ENCODE measurements around the gene COPZ1. TPM values are rescaled to one million over a fixed set of nuclear protein-coding genes. Genes with fewer than 3 reads are reported as not detected.

The COPZ1 gene
- total and polyA plus RNA-seq, 9 of the 15 experiments (the other 6 are each of a cell fraction or from before 2014, with no cell fraction given): 137 to 487 (median 233) TPM

DNA sequence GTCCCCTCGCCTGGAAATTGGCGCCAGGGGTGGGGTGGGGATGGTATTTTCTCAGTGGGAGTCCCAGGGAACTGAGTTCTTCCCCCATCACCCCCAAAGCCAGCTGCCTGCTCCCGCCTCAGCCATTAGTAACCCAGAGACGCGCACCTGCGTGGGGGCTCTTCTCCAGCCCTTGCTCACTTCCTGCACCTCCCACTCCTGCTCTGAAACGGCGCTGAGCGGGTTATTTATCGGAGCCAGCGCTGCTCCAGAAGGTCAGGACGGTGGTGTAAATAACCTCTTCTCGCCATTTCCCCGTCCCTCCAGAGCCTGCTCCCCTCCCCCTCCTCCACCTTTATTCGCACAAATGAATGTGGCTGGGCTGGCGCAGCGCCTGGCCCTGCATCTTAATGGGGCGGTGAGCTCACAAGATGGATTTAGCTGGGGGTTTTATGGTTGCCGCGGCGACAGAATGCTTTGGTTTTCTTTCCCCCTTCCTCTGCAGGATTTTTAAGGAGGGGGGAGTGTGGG is 27.1 kb downstream of the COPZ1 start (continued):
- TF ChIP-seq, protein P1, sequence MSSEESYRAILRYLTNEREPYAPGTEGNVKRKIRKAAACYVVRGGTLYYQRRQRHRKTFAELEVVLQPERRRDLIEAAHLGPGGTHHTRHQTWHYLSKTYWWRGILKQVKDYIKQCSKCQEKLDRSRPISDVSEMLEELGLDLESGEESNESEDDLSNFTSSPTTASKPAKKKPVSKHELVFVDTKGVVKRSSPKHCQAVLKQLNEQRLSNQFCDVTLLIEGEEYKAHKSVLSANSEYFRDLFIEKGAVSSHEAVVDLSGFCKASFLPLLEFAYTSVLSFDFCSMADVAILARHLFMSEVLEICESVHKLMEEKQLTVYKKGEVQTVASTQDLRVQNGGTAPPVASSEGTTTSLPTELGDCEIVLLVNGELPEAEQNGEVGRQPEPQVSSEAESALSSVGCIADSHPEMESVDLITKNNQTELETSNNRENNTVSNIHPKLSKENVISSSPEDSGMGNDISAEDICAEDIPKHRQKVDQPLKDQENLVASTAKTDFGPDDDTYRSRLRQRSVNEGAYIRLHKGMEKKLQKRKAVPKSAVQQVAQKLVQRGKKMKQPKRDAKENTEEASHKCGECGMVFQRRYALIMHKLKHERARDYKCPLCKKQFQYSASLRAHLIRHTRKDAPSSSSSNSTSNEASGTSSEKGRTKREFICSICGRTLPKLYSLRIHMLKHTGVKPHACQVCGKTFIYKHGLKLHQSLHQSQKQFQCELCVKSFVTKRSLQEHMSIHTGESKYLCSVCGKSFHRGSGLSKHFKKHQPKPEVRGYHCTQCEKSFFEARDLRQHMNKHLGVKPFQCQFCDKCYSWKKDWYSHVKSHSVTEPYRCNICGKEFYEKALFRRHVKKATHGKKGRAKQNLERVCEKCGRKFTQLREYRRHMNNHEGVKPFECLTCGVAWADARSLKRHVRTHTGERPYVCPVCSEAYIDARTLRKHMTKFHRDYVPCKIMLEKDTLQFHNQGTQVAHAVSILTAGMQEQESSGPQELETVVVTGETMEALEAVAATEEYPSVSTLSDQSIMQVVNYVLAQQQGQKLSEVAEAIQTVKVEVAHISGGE (CRISPR knock-in tag; IDR thresholded peaks at IDR 0.05): no peak
- no peak for TF ChIP-seq ZNF696 (CRISPR knock-in tag; conservative IDR thresholded peaks at IDR 0.05)
- no peak for TF ChIP-seq SMAD3 (CRISPR knock-in tag; conservative IDR thresholded peaks at IDR 0.05)
- TF ChIP-seq, protein P2, sequence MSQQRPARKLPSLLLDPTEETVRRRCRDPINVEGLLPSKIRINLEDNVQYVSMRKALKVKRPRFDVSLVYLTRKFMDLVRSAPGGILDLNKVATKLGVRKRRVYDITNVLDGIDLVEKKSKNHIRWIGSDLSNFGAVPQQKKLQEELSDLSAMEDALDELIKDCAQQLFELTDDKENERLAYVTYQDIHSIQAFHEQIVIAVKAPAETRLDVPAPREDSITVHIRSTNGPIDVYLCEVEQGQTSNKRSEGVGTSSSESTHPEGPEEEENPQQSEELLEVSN (IDR thresholded peaks at IDR 0.05; ENCODE audit: borderline replicate concordance in 1 of 2, extremely low read depth in 1 of 2, insufficient read depth in 1 of 2, insufficient read length in 1 of 2, low read depth in 1 of 2, low read length in 1 of 2, poor library complexity in 1 of 2, severe bottlenecking in 1 of 2): peak in 1 of 2 experiments; percentile 13
- TF ChIP-seq, protein P3, sequence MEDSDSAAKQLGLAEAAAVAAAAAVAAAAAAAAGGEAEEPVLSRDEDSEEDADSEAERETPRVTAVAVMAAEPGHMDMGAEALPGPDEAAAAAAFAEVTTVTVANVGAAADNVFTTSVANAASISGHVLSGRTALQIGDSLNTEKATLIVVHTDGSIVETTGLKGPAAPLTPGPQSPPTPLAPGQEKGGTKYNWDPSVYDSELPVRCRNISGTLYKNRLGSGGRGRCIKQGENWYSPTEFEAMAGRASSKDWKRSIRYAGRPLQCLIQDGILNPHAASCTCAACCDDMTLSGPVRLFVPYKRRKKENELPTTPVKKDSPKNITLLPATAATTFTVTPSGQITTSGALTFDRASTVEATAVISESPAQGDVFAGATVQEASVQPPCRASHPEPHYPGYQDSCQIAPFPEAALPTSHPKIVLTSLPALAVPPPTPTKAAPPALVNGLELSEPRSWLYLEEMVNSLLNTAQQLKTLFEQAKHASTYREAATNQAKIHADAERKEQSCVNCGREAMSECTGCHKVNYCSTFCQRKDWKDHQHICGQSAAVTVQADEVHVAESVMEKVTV (CRISPR knock-in tag; IDR thresholded peaks at IDR 0.05): no peak
- TF ChIP-seq, protein P4, sequence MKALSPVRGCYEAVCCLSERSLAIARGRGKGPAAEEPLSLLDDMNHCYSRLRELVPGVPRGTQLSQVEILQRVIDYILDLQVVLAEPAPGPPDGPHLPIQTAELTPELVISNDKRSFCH (CRISPR knock-in tag; IDR thresholded peaks at IDR 0.05): no peak
- TF ChIP-seq, protein P4 (tag; IDR thresholded peaks at IDR 0.05): 0 out of 2 replicates have a peak, but pooled peaks have one; percentile 38
- TF ChIP-seq FOXA3 (CRISPR knock-in tag; conservative IDR thresholded peaks at IDR 0.05 in 1 of 2, IDR thresholded peaks at IDR 0.05 in 1 of 2): 0 out of 4 replicates have a peak, but pooled peaks of 1 of the 2 experiments have one; percentile 47
- no peak for TF ChIP-seq CHD4 (IDR thresholded peaks at IDR 0.05; ENCODE audit: insufficient read depth, insufficient replicate concordance, low read depth, low read length, poor library complexity, severe bottlenecking)
- no peak for TF ChIP-seq NBN (IDR thresholded peaks at IDR 0.05; ENCODE audit: low read depth)
- TF ChIP-seq FOXK2 (conservative IDR thresholded peaks at IDR 0.05 in 1 of 2, IDR thresholded peaks at IDR 0.05 in 1 of 2; ENCODE audit: low read depth in 2 of 2): peak; percentile 70 to 72; a peak in 3 of 4 replicates
- TF ChIP-seq KLF16 (IDR thresholded peaks at IDR 0.05): peak; percentile 74; the same call in 1 of the 2 replicates
- no peak for TF ChIP-seq ZNF764 (CRISPR knock-in tag; IDR thresholded peaks at IDR 0.05; ENCODE audit: low read depth)
- no peak for TF ChIP-seq NFATC3 (IDR thresholded peaks at IDR 0.05)
- TF ChIP-seq ZNF239 (CRISPR knock-in tag; IDR thresholded peaks at IDR 0.05): no peak
- TF ChIP-seq, protein P5, sequence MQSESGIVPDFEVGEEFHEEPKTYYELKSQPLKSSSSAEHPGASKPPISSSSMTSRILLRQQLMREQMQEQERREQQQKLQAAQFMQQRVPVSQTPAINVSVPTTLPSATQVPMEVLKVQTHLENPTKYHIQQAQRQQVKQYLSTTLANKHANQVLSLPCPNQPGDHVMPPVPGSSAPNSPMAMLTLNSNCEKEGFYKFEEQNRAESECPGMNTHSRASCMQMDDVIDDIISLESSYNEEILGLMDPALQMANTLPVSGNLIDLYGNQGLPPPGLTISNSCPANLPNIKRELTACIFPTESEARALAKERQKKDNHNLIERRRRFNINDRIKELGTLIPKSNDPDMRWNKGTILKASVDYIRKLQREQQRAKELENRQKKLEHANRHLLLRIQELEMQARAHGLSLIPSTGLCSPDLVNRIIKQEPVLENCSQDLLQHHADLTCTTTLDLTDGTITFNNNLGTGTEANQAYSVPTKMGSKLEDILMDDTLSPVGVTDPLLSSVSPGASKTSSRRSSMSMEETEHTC (IDR thresholded peaks at IDR 0.05): no peak
- TF ChIP-seq KLF10 (CRISPR knock-in tag; IDR thresholded peaks at IDR 0.05): no peak
- no peak for TF ChIP-seq FOXA1 (IDR thresholded peaks at IDR 0.05; ENCODE audit: borderline replicate concordance)
- no peak for TF ChIP-seq ZNF232 (CRISPR knock-in tag; IDR thresholded peaks at IDR 0.05)
